HG02759 (cell line): Measurements from ENCODE around the gene KIF6.
"Not testable (repeated sequence)": the region's sequence is repeated elsewhere in the genome, so short reads cannot be mapped to it uniquely, and the experiment has no call there.

ENCODE experiments used
- ATAC-seq: cut with Tn5 transposase; IDR thresholded peaks from one replicate; pipeline ENCODE4 v1.9.1; 2021; ENCODE audit warnings: mild to moderate bottlenecking, moderate library complexity; ENCODE audit not compliant: unreplicated experiment

KIF6 gene

DNA sequence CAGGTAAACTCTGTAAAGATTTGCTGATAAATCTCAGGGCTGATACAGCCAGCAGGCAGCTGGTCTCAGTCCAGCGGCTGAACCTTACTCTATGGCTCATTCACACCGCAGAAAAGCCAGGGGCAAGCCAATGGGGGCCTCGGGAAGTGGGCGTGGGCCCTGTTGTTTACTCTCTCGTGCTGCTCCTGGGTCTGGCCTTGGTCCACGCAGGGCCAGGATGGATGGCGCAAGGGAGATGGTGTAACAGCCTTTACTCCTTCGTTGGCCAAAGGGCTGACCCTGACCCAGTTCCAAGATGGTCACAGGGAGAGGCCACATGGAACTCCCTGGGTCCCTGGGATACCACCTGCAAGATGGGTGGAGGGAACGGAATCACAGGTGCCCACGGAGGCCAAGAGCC lies 427.1 kb downstream of the KIF6 start:
- ATAC-seq: no peak

DNA sequence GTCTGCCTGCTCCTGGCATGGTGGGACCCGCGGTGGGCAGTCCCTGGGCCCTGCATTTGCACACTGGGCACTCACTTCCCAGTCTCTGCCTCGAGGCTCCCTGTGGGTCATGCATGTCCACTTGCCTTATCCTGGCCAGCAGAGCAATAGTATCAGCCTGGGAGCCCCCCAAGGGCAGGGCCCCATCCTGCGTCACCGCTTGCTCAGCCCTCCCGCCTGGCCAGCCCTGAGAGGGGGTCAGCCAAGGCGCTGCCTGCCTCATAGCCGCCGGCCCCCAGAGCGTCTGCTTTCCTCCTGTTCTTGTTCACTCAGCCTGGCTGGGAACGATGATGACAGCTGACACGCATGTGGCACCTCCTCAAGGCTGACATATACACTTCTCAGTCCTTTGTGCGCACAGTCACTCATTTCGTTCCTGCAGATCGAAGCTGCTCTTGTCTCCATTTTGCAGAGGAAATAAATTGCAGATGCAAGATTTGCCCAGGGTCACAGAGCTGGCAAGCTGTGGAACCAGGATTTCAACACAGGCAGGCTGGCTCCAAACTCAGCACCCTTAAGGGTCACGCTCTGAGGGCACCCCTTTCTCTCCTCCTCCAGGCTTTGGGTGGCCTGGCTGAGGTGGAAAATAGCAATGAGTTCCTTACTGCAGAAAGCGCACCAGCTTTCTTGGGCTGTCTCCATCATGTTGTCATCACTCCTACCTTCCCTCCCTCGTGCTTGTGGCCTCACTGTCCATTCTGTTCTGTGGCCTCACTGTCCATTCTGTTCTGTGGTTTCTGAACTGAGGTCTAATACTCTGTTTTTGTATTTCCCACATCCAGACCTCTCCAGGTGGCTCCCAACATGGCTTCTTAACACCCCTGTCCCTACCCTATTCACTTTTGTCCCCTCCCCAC lies 428.2 kb downstream of the KIF6 start:
- ATAC-seq: no peak

DNA sequence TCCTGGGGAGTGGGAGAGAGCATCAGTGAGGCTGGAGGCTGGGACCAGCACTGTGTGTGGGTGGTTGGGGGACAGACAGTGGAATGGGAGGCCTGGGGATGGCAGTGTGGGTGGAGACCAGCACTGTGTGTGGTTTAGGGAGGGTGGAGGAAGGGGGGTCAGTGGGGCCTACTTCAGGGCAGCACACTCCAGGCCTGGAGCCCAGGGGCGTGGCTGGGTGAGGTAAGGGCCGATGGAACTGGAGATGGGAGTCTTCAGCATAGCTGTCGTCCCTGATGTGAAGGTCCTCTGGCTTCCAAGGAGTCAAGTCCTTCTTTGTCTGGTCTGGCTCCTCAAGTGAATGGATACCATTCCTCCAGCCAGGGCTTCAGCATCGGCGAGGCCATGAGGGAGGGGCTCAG lies 429.6 kb downstream of the KIF6 start:
- no peak for ATAC-seq

DNA sequence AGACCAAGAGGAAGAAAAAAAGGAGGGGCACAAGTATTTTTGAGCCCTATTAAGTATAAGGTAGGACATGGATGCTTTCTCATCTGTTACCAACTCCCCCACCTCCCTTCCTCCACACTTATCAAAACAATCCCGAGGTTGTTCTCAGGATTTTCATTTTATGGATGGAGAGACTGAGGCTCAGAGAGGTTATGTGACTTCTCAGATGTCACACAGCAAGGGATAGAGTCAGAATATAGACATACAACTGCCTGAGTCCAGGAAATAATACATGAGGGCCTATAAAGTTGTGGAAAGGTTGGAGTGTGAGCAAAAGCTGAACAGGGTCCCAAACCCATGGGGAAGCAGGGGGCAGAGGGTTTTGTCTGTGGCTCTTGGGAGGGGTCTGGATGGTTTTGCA lies 430.3 kb downstream of the KIF6 start:
- ATAC-seq: no peak

DNA sequence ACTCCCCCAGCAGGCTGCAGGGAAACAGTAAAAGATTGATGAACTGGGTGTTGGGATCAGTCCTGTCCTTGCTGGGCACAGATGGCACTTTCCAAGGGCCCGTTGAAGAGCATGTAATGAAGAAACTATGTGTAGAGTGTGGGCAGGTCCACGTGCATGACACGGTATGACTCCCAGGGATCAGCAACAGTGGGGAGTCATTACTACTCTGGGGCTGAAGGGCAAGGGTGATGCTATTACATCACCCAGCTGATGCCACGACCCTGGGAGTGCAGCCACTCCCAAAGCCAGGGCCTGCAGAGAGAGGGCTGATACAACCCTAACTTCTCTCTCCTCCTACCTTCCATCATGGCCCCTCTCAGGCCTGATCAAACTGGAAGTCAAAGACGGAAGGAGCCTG lies 431.1 kb downstream of the KIF6 start:
- ATAC-seq: no peak

DNA sequence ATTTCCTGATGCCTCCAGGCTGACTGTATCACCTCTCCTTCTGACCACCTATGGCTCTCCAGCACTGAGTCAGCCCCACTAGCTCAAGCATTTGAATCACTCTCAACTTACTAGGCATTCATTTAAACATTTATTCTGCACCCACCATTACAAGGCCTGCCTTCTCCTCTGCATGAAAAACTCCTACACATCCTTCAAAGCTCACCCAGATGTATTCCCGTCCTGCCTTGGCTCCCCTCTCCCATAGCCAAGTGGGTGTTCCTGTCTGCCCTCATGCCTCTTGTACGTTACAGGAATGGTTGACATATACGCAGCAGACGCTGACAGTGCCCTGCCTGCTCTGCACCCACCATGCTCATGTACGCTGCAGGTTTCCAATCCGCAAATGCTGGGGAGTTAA lies 432.6 kb downstream of the KIF6 start:
- ATAC-seq: no peak

DNA sequence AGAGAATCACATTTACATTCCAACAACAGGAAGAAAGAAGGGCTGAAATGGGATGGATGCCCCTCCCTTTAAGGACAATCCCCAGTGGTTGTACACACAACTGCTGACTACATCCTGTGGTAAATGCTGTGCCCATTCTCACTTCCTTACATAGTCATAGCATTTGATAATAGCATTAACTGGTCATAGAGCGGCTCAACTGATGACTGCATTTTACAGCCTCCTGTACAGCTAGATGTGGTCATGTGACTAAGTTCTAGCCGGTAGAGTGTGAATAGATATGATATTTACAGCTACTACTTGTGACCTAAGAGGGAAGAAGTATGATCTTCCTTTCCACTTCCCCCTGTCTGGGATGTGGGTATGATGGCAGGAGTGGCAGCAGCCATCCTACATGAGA lies 435.7 kb downstream of the KIF6 start:
- no peak for ATAC-seq

DNA sequence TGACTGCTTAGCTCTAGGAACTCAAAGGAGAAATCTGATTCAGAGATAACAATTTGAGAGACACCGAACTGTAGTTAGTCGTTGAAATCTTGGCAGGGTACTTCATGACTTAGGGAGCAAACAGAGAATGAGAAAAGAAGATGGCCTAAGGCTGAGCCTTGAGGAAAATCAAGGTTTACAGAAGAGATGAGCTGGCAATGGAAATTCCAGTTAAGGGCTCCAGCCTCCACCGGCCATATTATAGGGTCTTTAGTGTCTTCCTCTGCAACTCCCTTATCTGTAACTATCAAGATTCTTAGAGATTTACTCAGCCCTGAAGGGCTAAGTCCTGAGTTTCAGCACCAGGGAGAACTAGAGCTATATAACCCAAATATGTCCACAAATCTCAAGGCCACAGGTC lies 437.6 kb downstream of the KIF6 start:
- ATAC-seq: no peak

DNA sequence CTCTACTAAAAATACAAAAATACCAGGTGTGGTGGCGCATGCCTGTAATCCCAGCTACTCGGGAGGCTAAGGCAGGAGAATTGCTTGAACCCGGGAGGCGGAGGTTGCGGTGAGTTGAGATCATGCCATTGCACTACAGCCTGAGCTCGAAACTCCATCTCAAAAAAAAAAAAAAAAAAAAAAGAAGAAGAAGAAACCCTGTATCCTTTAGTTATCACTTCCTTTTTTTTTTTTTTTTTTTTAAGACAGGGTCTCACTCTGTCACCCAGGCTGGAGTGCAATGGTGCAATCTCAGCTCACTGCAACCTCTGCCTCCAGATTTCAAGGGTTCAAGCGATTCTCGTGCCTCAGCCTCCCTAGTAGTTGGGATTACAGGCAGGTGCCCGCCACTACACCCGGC lies 438.6 kb downstream of the KIF6 start:
- ATAC-seq: not testable (repeated sequence)

DNA sequence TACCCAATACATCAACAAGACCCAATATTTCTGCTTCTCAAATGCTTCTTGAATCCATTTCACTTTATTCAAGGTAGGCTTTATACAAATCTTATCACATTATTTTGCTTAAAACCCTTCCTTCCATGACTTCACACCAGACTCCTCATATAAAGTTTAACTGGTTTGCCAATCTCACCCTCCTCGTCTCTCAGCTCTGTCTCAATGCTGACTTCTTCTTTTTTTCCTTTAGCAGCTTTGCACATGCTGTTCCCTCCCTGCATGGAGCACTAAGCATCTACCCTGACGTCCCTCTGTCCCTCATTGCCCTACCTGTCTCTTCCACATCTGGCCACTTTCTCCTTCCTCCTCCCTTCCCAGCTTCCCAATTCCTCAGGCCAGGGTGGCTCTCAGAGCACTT lies 442.4 kb downstream of the KIF6 start:
- ATAC-seq: no peak

DNA sequence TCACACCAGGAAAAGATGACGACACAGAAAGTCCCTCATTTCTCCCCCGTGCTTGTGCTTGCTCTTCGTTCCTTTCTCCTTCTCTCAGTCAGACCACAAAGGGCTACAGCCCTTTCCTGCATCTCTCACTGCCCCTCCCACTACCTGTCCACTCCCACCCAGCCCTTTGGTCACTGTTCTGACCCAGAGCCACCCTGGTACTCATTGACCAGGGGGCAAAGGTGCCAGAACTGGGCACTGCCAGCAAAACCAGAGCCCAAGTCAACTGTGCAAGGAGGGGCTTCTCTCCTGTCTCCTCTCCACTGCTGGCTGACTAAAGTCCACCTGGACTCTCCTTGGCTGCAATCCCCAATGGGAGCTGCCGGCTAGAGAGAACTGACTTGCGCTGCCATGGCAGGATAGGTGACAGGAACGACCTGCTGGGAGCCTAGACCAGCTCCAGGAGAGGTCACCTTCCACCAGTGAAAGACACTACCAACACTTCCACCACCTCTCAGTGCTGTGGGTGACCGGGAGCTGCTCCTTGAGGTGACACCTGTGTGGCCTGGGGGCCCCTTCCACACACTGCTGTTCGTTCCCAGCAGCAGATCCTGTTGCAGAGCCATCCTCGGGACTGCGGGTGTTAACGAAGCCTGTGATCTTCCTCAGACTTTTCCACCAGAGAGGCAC lies 443.8 kb downstream of the KIF6 start:
- no peak for ATAC-seq

DNA sequence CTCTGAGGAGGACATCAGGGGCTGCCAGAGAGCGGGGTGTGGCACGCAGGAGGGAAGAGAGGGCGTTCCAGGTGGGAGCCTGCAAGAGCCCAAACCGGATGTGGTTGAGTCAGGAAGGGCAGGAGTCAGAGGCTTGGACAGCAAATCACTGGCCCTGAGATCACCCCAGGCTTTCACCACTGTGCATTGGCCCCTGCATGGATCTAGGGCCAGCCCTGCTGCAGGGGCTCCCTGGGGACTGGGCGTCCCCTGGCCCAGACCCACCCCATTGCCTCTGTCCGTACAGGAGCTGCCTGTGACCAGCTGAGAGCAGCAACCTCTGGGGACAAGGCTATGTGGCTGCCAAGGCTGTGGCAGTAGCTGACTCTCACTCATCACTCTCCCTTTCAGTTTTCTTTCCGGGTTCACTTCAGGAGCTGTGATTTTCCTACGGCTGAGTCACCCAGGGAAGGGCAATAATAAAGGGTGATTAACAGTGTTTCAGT lies 444.9 kb downstream of the KIF6 start:
- ATAC-seq: no peak
